Progenitor cell of endocrine pancreas (in vitro differentiated cells): ENCODE measurements around the gene CYP19A1. TPM values are rescaled to one million over a fixed set of nuclear protein-coding genes. Genes with fewer than 3 reads are reported as not detected.

ENCODE experiments used
- DNase-seq: peaks from one replicate; pipeline ENCODE4 v3.0.0; 2021; ENCODE audit warnings: low spot score; ENCODE audit not compliant: unreplicated experiment
- H3K27ac Mint-ChIP-seq: 2 replicates; pipeline ENCODE4 v1.8.0; 2021; ENCODE audit warnings: mild to moderate bottlenecking, moderate library complexity, mixed read lengths
- H3K27me3 Mint-ChIP-seq: 2 replicates; pipeline ENCODE4 v1.8.0; 2021; ENCODE audit warnings: mixed read lengths
- H3K36me3 Mint-ChIP-seq: 2 replicates; pipeline ENCODE4 v1.8.0; 2022; ENCODE audit warnings: mixed read lengths; ENCODE audit not compliant: insufficient read depth
- H3K4me1 Mint-ChIP-seq: 2 replicates; pipeline ENCODE4 v1.8.0; 2021; ENCODE audit warnings: low read depth, mixed read lengths
- H3K4me3 Mint-ChIP-seq: 2 replicates; pipeline ENCODE4 v1.8.0; 2021; ENCODE audit warnings: low read depth, mild to moderate bottlenecking, moderate library complexity, mixed read lengths
- H3K9me3 Mint-ChIP-seq: 2 replicates; pipeline ENCODE4 v1.8.0; 2021; ENCODE audit warnings: low read depth, mixed read lengths
- CTCF ChIP-seq: fragments of 200-600 bp; sonication (generic); IDR thresholded peaks from one replicate; pipeline ENCODE4 v1.5.0; 2021; ENCODE audit warnings: antibody characterized with exemption, mild to moderate bottlenecking; ENCODE audit not compliant: unreplicated experiment
- total RNA-seq: library from RNA; stranded (reverse); gene quantifications from 2 replicates; pipeline ENCODE4 v1.2.1, GENCODE V29; 2021

Gene CYP19A1
- total RNA-seq, 1 donor from 2014 or later: not detected

- no peak overlapping the region for H3K4me3 Mint-ChIP-seq
These were observed 114.0 kb downstream of the CYP19A1 start for GRCh38 chr15:51224428-51224827.

GRCh38 chr15:51223771-51224229 is 114.6 kb downstream of the CYP19A1 start:
- Mint-ChIP-seq H3K9me3 (no peaks in the 10 kb centered on the region), H3K4me1 (no peaks in the 10 kb centered on the region), H3K27ac (no peak overlapping the region), H3K4me3 (no peak overlapping the region), H3K36me3 (no peaks in the 10 kb centered on the region), H3K27me3 (peaks cover 10% of the 10 kb centered on the region)
- no peak for TF ChIP-seq CTCF
- no peak for DNase-seq

More at GRCh38 chr15:51224428-51224827, 114.0 kb downstream of the CYP19A1 start:
- DNase-seq: no peak
- no peak for TF ChIP-seq CTCF
- H3K36me3 Mint-ChIP-seq: no peaks in the 10 kb centered on the region
- no peak overlapping the region for H3K27ac Mint-ChIP-seq
- H3K27me3 Mint-ChIP-seq: peaks cover 10% of the 10 kb centered on the region
- H3K9me3 Mint-ChIP-seq: no peaks in the 10 kb centered on the region
- no peaks in the 10 kb centered on the region for H3K4me1 Mint-ChIP-seq

GRCh38 chr15:51218299-51218938 is 120.0 kb downstream of the CYP19A1 start:
- Mint-ChIP-seq H3K27ac (no peak overlapping the region), H3K4me1 (no peaks in the 10 kb centered on the region), H3K9me3 (no peaks in the 10 kb centered on the region), H3K27me3 (peaks cover 31% of the 10 kb centered on the region), H3K36me3 (no peaks in the 10 kb centered on the region), H3K4me3 (no peak overlapping the region)
- DNase-seq: no peak
- no peak for TF ChIP-seq CTCF

- no peak for DNase-seq
- TF ChIP-seq CTCF: no peak
- Mint-ChIP-seq H3K9me3 (no peaks in the 10 kb centered on the region), H3K4me1 (no peaks in the 10 kb centered on the region), H3K27ac (no peak overlapping the region), H3K4me3 (no peak overlapping the region), H3K27me3 (peaks cover 35% of the 10 kb centered on the region), H3K36me3 (no peaks in the 10 kb centered on the region)
These were observed 125.5 kb downstream of the CYP19A1 start for GRCh38 chr15:51212909-51213308.

- Mint-ChIP-seq H3K4me3 (no peak overlapping the region), H3K9me3 (no peaks in the 10 kb centered on the region), H3K36me3 (no peaks in the 10 kb centered on the region), H3K4me1 (peaks cover 5% of the 10 kb centered on the region), H3K27me3 (peaks cover 34% of the 10 kb centered on the region), H3K27ac (no peak overlapping the region)
- no peak for TF ChIP-seq CTCF
- no peak for DNase-seq
These were observed 126.2 kb downstream of the CYP19A1 start for GRCh38 chr15:51212239-51212638.
